ENCODE measurements around the gene AP3S1. TPM values are rescaled to one million over a fixed set of nuclear protein-coding genes. Genes with fewer than 3 reads are reported as not detected.
A peak's percentile ranks its signal among the peaks of the same experiment; 100 is the strongest.

The AP3S1 gene
- total and polyA plus RNA-seq, 2 of the 13 experiments (the other 11 are each of a cell fraction or from before 2014, with no cell fraction given) = 50.5 to 85.9 TPM

GRCh38 chr5:115838885-115839518, 2.7 kb upstream of the AP3S1 start (continued):
- no peak for TF ChIP-seq ZNF503 (CRISPR knock-in tag; IDR thresholded peaks at IDR 0.05)
- no peak for TF ChIP-seq NBN (conservative IDR thresholded peaks at IDR 0.05)
- no peak for TF ChIP-seq ZBTB3 (CRISPR knock-in tag; IDR thresholded peaks at IDR 0.05; ENCODE audit: borderline replicate concordance, low read depth)
- no peak for TF ChIP-seq ZNF224 (CRISPR knock-in tag; IDR thresholded peaks at IDR 0.05)
- no peak for TF ChIP-seq DNMT3B (CRISPR knock-in tag; conservative IDR thresholded peaks at IDR 0.05)
- TF ChIP-seq TBX3 (IDR thresholded peaks at IDR 0.05; ENCODE audit: borderline replicate concordance) = no peak
- TF ChIP-seq ZNF264 (CRISPR knock-in tag; IDR thresholded peaks at IDR 0.05) = no peak
- no peak for TF ChIP-seq ZNF260 (CRISPR knock-in tag; IDR thresholded peaks at IDR 0.05; ENCODE audit: borderline replicate concordance, low read depth)
- no peak for TF ChIP-seq PAX8 (CRISPR knock-in tag; IDR thresholded peaks at IDR 0.05; ENCODE audit: borderline replicate concordance)
- no peak for TF ChIP-seq MYNN (CRISPR knock-in tag; IDR thresholded peaks at IDR 0.05; ENCODE audit: low read depth)
- 0 out of 2 replicates have a peak, but pooled peaks have one; percentile 36 for TF ChIP-seq GATAD1 (CRISPR knock-in tag; IDR thresholded peaks at IDR 0.05)
- no peak for TF ChIP-seq ATF7-NPFF (CRISPR knock-in tag; IDR thresholded peaks at IDR 0.05; ENCODE audit: low read depth)
- TF ChIP-seq RERE (CRISPR knock-in tag; IDR thresholded peaks at IDR 0.05; ENCODE audit: low read depth) = no peak
- TF ChIP-seq TAF1 (CRISPR knock-in tag; IDR thresholded peaks at IDR 0.05) = no peak
- TF ChIP-seq RARG (CRISPR knock-in tag; IDR thresholded peaks at IDR 0.05; ENCODE audit: low read depth) = no peak
- TF ChIP-seq ZNF280D (CRISPR knock-in tag; IDR thresholded peaks at IDR 0.05) = no peak
- TF ChIP-seq ARID3A (IDR thresholded peaks at IDR 0.05; ENCODE audit: low read depth, low read length) = 0 out of 2 replicates have a peak, but pooled peaks have one; percentile 47

Measured in HepG2 (cell line).